Glomerular visceral epithelial cell (primary cell): ENCODE results near the gene CAMTA1.
A peak's percentile ranks its signal among the peaks of the same experiment; 100 is the strongest.
"Not testable (repeated sequence)": the region's sequence is repeated elsewhere in the genome, so short reads cannot be mapped to it uniquely, and the experiment has no call there.

Source experiments
- DNase-seq: peaks from one replicate; pipeline ENCODE4 v3.0.0-alpha.2; 2016; ENCODE audit errors: extremely low spot score

Gene CAMTA1

GRCh38 chr1:7768583-7768982 is 983.3 kb downstream of the CAMTA1 start:
- no peak for DNase-seq

GRCh38 chr1:7769673-7770412 is 984.6 kb downstream of the CAMTA1 start:
- no peak for DNase-seq

DNA sequence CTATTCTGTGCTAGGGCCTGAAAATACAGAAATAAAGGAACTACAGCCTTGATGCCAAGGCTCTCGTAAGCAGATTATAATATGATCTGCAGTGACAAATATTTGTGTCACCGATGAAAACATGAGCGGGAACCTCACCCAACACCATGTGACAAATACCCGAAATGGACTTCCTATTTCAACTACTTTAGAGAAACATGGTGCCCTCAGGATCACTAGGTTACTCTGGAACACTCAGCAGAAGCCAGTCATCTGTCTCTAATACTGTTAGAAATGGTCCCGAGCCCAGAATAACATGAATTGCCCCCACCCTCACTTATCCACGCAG is 985.4 kb downstream of the CAMTA1 start:
- DNase-seq: no peak

DNA sequence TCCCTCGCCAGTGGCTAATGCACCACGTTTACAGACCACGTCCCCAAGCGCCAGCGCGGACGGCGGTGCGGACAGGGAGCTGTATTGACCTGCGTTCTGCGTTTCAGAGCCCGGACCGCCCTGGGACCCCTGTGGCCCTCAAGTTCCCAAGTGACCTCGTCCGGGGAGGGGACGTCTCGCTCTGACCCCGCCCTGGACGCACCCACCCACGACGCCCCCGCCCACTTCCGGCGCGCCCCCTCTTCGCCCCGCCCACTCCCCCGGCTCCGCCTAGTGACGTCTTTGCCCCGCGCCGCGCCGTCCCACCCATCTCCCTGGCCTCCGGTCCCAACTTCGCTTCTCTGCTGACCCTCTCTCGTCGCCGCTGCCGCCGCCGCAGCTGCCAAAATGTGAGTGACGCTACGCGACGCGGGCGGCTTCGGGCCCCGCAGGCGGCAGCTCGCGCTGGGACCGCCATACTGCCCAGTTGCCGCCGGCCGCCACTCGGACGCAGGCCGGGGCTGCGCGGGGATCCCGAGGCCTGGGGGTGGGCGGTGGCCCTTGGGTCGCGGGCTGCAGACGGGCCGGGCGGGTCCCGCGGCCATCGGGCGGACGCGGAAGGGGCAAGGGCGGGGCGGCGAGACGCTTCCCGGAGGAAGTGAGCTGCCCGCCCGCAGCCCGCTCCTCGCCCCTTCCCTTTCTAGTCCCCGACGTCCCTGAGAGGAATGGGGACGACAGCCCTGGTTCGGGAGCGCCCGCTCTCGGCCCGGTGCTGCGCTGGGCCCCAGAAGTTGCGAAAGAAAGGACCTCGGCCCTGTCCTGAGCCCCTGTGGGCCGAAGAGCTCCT is 986.0 kb downstream of the CAMTA1 start, which contains the start of gene VAMP3:
Gene VAMP3, plus strand, starts transcription at position 300 of the 826 bp plus-strand sequence. Its CDS starts 88 bp downstream, at position 388.
- peak; percentile 87 for DNase-seq

GRCh38 chr1:7771823-7772299 is 986.6 kb downstream of the CAMTA1 start:
- no peak for DNase-seq

- no peak for DNase-seq
These were observed 992.3 kb downstream of the CAMTA1 start for GRCh38 chr1:7777591-7777990.

GRCh38 chr1:7778133-7778628 is 992.9 kb downstream of the CAMTA1 start:
- no peak for DNase-seq

GRCh38 chr1:7780976-7781375 is 995.7 kb downstream of the CAMTA1 start:
- DNase-seq: no peak

GRCh38 chr1:7781501-7781900 is 996.2 kb downstream of the CAMTA1 start:
- no peak for DNase-seq

- no peak for DNase-seq
These were observed 996.8 kb downstream of the CAMTA1 start for GRCh38 chr1:7781923-7782495.

DNA sequence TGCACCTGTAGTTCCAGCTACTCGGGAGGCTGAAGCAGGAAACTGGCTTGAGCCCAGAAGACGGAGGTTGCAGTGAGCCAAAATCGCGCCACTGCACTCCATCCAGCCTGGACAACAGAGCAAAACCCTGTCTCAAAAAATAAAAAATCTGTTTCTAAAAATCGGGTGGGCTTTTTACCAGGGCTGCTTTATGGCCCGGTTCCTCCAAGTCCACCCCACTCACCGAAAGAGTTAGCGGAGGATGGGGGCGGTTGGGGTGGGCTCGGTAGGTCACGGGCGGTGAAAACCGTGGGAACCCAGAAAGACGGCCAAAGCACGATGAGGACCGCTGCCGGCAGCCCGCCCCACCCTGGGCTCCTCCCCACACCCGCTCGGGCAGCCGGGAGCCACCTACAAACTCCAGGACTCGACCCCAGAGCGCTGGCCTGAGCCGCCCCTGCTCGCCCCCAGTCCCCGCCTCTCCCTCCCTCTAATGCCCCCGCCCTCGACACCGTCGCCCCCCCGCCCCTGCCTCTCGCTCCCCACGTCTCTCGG is 998.0 kb downstream of the CAMTA1 start:
- peak; percentile 84 for DNase-seq

DNA sequence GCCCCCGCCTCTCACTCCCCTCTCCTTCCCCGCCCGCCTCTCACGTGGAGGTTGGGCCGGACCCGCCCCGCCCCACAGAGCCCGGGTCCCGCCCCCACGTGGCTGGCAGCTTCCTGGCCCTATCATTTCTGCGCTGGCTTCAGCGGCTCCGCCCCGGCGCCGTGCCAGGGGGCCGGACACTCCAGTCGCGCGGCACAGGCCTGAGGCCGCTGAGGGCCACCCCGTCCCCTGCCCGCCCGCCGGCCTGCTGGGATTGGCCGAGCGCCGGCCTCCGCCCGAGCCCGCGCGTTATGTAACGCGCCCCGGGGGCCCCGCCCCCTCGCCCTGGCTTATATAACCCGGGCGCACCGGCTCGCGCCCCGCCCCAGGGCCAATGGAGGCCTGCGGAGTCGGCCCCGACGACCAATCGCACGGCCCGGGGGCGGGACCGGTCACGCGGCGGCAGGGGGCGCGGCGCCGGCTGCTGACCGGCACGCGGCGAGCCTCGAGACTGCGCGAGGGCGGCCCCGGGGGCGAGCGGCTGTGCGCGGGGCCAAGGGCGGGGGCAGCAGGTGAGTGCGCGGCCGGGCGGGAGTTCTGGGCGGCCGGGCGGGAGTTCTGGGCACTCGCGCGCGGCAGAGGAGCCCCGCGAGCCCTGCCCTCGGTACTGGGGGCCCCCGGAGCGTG is 998.7 kb downstream of the CAMTA1 start, which contains the start of gene PER3:
Gene PER3, plus strand, starts transcription at position 466 of the 666 bp plus-strand sequence. CDS start 587 bp downstream, outside the sequence.
- peak; percentile 99 for DNase-seq

- DNase-seq: no peak
These were observed 999.3 kb downstream of the CAMTA1 start for GRCh38 chr1:7784492-7785071.

DNA sequence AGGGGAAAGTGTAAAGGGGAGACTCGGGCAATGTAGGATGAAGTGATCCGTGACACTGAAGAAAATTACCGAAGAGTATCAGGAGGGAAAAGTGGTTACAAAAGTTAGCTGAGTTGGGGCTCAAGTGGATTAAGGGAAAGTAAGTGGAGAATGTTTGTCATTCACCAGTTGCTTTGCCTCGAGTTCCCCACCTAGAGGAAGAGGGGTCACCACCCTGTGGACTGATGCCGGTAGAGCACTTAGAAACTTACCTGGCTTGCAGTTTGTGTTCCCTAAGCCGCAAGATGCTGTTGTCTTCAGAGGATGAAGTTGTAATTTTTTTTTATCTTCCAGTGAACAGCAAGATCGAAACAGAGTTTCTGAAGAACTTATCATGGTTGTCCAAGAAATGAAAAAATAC is 999.9 kb downstream of the CAMTA1 start:
- DNase-seq: no peak

GRCh38 chr1:7786795-7787194 is 1001.5 kb downstream of the CAMTA1 start:
- DNase-seq: no peak

DNA sequence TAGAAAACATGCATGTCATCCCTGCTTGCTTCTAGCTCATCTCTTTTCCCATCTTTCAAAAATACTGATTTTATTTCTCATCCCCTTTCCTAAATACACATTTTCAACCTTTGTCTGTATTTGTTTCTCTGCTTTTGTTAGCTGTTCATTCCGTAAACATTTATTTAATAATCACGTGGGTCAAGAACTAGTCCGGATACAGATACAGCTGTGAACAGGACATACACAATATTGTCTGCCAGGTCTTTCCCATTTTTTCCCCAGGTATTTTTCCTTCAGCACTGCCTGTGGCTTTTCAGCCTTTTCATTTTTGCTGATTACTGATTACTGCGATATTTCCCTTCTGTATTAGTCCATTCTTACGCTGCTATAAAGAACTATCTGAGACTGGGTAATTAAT is 1004.6 kb downstream of the CAMTA1 start:
- no peak for DNase-seq

DNA sequence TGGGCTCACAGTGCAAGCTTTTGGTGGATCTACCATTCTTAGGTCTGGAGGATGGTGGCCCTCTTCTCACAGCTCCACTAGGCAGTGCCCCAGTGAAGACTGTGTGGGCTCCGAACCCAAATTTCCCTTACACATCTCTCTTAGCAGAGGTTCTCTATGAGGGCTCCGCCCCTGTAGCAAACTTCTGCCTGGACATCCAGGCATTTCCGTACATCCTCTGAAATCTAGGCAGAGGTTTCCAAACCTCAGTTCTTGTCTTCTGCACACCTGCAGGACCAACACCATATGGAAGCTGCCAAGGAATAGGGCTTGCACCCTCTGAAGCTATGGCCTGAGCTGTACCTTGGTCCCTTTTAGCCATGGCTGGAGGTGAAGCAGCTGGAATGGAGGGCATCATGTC is 1005.8 kb downstream of the CAMTA1 start:
- DNase-seq: not testable (repeated sequence)

DNA sequence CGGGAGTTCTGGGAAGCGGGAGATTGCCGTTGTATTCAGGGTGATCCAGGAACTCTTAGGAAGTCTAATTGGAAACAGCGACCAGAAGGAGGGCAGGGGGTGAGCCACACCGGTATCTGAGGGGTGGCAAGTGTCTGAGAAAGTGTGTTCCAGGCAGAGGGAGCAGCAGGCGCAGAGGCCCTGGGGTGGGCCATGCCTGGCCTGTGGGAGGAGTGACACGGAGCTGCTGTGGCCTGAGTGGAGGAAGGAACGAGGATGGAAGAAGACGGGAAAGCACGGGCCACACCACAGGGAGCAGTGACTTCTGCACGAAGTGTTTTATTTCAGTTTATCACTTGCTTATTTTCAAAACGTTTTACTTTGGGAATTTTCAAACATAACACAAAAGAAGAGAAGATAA is 1010.2 kb downstream of the CAMTA1 start:
- no peak for DNase-seq

- no peak for DNase-seq
These were observed 1020.2 kb downstream of the CAMTA1 start for GRCh38 chr1:7805460-7805859.

GRCh38 chr1:7808253-7808844 is 1023.1 kb downstream of the CAMTA1 start:
- peak; percentile 8 for DNase-seq

GRCh38 chr1:7809742-7810141 is 1024.5 kb downstream of the CAMTA1 start:
- no peak for DNase-seq
